ENCODE results near the gene OBP2B.
A peak's percentile ranks its signal among the peaks of the same experiment; 100 is the strongest.

The OBP2B gene

GRCh38 chr9:133165452-133165730, 43.7 kb downstream of the OBP2B start:
- DNase-seq = no peak

GRCh38 chr9:133164191-133164590, 44.9 kb downstream of the OBP2B start:
- no peak for DNase-seq

GRCh38 chr9:133163504-133164172, 45.4 kb downstream of the OBP2B start, which contains the start of gene GBGT1:
Gene GBGT1 (minus strand): TSS chr9:133163914. CDS start chr9:133162412, 1,502 bp downstream.
- DNase-seq = no peak

- no peak for DNase-seq
Observed at GRCh38 chr9:133162861-133163503, 46.1 kb downstream of the OBP2B start.

GRCh38 chr9:133161547-133161950, 47.5 kb downstream of the OBP2B start:
- no peak for DNase-seq

GRCh38 chr9:133160742-133161546, 48.1 kb downstream of the OBP2B start:
- peak; percentile 23 for DNase-seq

GRCh38 chr9:133158695-133159094, 50.4 kb downstream of the OBP2B start:
- no peak for DNase-seq

All from NCI-H510A (cell line).